PFSK-1 (cell line): Measurements from ENCODE around the gene IFT52.

ENCODE experiments used
- FOXP2 ChIP-seq: optimal IDR thresholded peaks from 2 replicates; pipeline ENCODE3; 2011; ENCODE audit warnings: borderline replicate concordance, control low read depth, inconsistent platforms; ENCODE audit not compliant: insufficient read depth; ENCODE audit errors: extremely low read length, extremely low read depth
- POLR2AphosphoS5 ChIP-seq: IDR thresholded peaks from 2 replicates; pipeline ENCODE4 v1.6.1; 2012; ENCODE audit warnings: low read depth, mild to moderate bottlenecking, control low read depth, low read length, moderate library complexity
- REST ChIP-seq, 2 experiments: IDR thresholded peaks; 2 replicates each; pipeline versions ENCODE4 v1.6.1 to v1.8.0; 2011 to 2012; ENCODE audit warnings: low read depth in 2 of 2, low read length in 2 of 2, control low read depth in 1 of 2, inconsistent platforms in 1 of 2, mild to moderate bottlenecking in 1 of 2, moderate library complexity in 1 of 2; ENCODE audit not compliant: insufficient read depth in 1 of 2
- SIN3A ChIP-seq: IDR thresholded peaks from 2 replicates; pipeline ENCODE4 v1.6.1; 2012; ENCODE audit warnings: mild to moderate bottlenecking, low read length, moderate library complexity, borderline replicate concordance; ENCODE audit not compliant: insufficient read depth
- TAF1 ChIP-seq: IDR thresholded peaks from 2 replicates; pipeline ENCODE4 v1.6.1; 2012; ENCODE audit warnings: low read length, control low read depth, borderline replicate concordance; ENCODE audit not compliant: insufficient read depth

IFT52 gene

GRCh38 chr20:43605715-43606114 is 15.0 kb downstream of the IFT52 start:
- TF ChIP-seq REST (IDR thresholded peaks at IDR 0.05; ENCODE audit: insufficient read depth in 1 of 2, low read depth in 2 of 2, low read length in 2 of 2): no peak
- TF ChIP-seq SIN3A: no peak
- no peak for TF ChIP-seq TAF1
- no peak for TF ChIP-seq POLR2AphosphoS5
- TF ChIP-seq FOXP2: no peak

- TF ChIP-seq REST (IDR thresholded peaks at IDR 0.05; ENCODE audit: insufficient read depth in 1 of 2, low read depth in 2 of 2, low read length in 2 of 2) (no peak), TAF1 (no peak)
Measured at GRCh38 chr20:43631598-43631997, 40.9 kb downstream of the IFT52 start.

- TF ChIP-seq REST (IDR thresholded peaks at IDR 0.05; ENCODE audit: insufficient read depth in 1 of 2, low read depth in 2 of 2, low read length in 2 of 2): no peak
- TF ChIP-seq SIN3A: no peak
- TF ChIP-seq FOXP2: no peak
- no peak for TF ChIP-seq TAF1
- no peak for TF ChIP-seq POLR2AphosphoS5
Measured at GRCh38 chr20:43636429-43636828, 45.7 kb downstream of the IFT52 start.

DNA sequence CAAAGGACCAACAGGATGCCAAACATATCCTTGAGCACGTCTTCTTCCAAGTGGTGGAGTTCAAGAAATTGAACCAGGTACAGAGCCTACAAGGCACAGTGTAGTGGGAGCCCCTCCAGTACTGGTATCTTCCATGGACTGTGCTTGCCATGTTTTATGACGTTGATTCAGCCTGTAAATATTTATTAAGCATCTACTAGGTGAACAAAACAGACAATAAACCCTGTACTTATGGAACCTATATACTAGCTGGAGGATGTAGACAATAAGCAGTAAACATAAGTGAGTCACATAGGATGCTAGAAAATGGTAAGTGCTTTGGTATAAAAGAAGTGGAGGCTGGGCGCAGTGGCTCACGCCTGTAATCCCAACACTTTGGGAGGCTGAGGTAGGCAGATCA is 51.8 kb downstream of the IFT52 start:
- no peak for TF ChIP-seq TAF1
- no peak for TF ChIP-seq FOXP2
- no peak for TF ChIP-seq SIN3A
- TF ChIP-seq POLR2AphosphoS5: no peak
- TF ChIP-seq REST (IDR thresholded peaks at IDR 0.05; ENCODE audit: insufficient read depth in 1 of 2, low read depth in 2 of 2, low read length in 2 of 2): no peak

GRCh38 chr20:43650997-43651525 is 60.3 kb downstream of the IFT52 start:
- no peak for TF ChIP-seq REST (IDR thresholded peaks at IDR 0.05; ENCODE audit: insufficient read depth in 1 of 2, low read depth in 2 of 2, low read length in 2 of 2)
- TF ChIP-seq FOXP2: no peak
- TF ChIP-seq SIN3A: no peak
- TF ChIP-seq POLR2AphosphoS5: no peak
- no peak for TF ChIP-seq TAF1
